ENCODE results near the gene SLC26A9.

The SLC26A9 gene

DNA sequence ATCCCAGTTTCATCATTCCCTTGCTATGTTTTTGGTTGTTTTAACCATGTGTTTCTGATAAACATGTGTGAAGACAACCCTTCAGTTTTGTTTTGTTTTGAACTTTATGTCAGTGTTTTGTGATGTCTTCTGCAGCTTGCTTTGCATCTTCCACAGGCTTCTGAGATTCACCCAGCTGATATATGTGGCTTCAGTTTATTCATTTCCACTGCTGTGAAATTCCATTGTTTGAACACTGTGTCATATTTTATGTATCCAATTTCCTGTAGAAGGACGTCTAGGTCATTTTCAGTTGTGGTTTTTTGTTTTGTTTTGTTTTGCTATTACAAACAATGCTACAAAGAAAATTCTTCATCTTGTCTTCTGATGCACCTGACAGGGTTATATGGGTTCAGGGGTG, 27.2 kb upstream of the SLC26A9 start:
- TF ChIP-seq TAF1 (IDR thresholded peaks at IDR 0.05; ENCODE audit: borderline replicate concordance, insufficient read depth, low read length) (no peak), POLR2AphosphoS5 (IDR thresholded peaks at IDR 0.05; ENCODE audit: low read depth, low read length) (no peak)

GRCh38 chr1:205969229-205969628, 26.0 kb upstream of the SLC26A9 start:
- no peak for TF ChIP-seq POLR2AphosphoS5 (IDR thresholded peaks at IDR 0.05; ENCODE audit: low read depth, low read length)
- TF ChIP-seq FOXP2 (optimal IDR thresholded peaks at IDR 0.05; ENCODE audit: borderline replicate concordance, extremely low read depth, extremely low read length, insufficient read depth) = no peak
- no peak for TF ChIP-seq SIN3A (IDR thresholded peaks at IDR 0.05; ENCODE audit: borderline replicate concordance, insufficient read depth, low read length)
- TF ChIP-seq TAF1 (IDR thresholded peaks at IDR 0.05; ENCODE audit: borderline replicate concordance, insufficient read depth, low read length) = no peak
- TF ChIP-seq REST (IDR thresholded peaks at IDR 0.05; ENCODE audit: insufficient read depth in 1 of 2, low read depth in 2 of 2, low read length in 2 of 2) = no peak

GRCh38 chr1:205967554-205968335, 24.5 kb upstream of the SLC26A9 start:
- TF ChIP-seq REST (IDR thresholded peaks at IDR 0.05; ENCODE audit: insufficient read depth in 1 of 2, low read depth in 2 of 2, low read length in 2 of 2) = no peak
- no peak for TF ChIP-seq POLR2AphosphoS5 (IDR thresholded peaks at IDR 0.05; ENCODE audit: low read depth, low read length)
- TF ChIP-seq SIN3A (IDR thresholded peaks at IDR 0.05; ENCODE audit: borderline replicate concordance, insufficient read depth, low read length) = no peak
- no peak for TF ChIP-seq TAF1 (IDR thresholded peaks at IDR 0.05; ENCODE audit: borderline replicate concordance, insufficient read depth, low read length)
- no peak for TF ChIP-seq FOXP2 (optimal IDR thresholded peaks at IDR 0.05; ENCODE audit: borderline replicate concordance, extremely low read depth, extremely low read length, insufficient read depth)

- no peak for TF ChIP-seq FOXP2 (optimal IDR thresholded peaks at IDR 0.05; ENCODE audit: borderline replicate concordance, extremely low read depth, extremely low read length, insufficient read depth)
- TF ChIP-seq TAF1 (IDR thresholded peaks at IDR 0.05; ENCODE audit: borderline replicate concordance, insufficient read depth, low read length) = no peak
- no peak for TF ChIP-seq REST (IDR thresholded peaks at IDR 0.05; ENCODE audit: insufficient read depth in 1 of 2, low read depth in 2 of 2, low read length in 2 of 2)
- TF ChIP-seq POLR2AphosphoS5 (IDR thresholded peaks at IDR 0.05; ENCODE audit: low read depth, low read length) = no peak
- no peak for TF ChIP-seq SIN3A (IDR thresholded peaks at IDR 0.05; ENCODE audit: borderline replicate concordance, insufficient read depth, low read length)
Observed at GRCh38 chr1:205965036-205965884, 22.0 kb upstream of the SLC26A9 start.

DNA sequence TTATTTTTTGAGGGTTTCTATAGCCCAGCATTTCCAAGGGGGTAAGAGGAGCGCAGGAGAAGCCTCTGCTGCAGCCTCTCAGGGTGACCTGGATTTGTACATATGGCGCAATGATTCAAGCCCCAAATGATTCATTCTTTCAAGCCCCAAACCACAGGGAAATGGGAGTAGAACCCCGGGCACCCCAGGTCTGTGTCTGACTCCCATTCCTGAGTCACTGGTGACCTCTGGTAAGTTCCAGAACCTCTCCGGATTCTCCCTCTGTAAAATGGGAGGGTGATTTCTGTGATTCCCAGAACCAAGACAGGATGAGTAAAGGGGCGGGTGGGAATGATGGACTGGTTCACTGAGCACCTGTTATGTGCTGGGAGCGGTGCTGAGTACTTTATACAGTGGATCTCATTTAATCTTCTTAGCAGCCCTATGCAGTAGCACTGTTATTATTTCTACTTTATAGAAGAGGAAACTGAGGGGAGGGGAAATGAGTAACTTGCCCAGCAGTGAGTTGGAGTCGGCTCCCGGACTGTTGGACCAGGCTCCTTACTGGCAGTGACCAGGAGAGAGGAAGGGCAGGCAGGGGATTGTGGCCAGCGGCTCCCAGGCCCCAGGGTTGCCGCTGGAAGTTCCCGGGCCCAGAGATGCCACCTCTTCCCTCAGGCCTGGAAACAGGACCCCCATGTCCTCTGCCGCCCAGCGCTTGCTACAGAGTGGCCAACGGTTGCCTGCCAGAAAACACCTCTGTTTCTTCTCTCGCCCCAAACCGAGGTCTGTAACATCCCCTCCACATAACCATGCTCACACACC, 20.3 kb upstream of the SLC26A9 start:
- no peak for TF ChIP-seq REST (IDR thresholded peaks at IDR 0.05; ENCODE audit: insufficient read depth in 1 of 2, low read depth in 2 of 2, low read length in 2 of 2)

Data from PFSK-1 (cell line).